ENCODE measurements around the gene GADD45A. TPM values are rescaled to one million over a fixed set of nuclear protein-coding genes. Genes with fewer than 3 reads are reported as not detected.
A peak's percentile ranks its signal among the peaks of the same experiment; 100 is the strongest.
"Not testable (repeated sequence)": the region's sequence is repeated elsewhere in the genome, so short reads cannot be mapped to it uniquely, and the experiment has no call there.

Gene GADD45A
- total and polyA plus RNA-seq, 7 experiments from 2014 or later = 7.0 to 70.4 (median 16.7) TPM

- DNase-seq; H3K4me1 Mint-ChIP-seq; H3K9me3 ChIP-seq (ENCODE audit: control insufficient read depth in 2 of 3, low read length in 3 of 3); H3K36me3 ChIP-seq (ENCODE audit: control insufficient read depth in 2 of 3, insufficient read depth in 3 of 3, low read length in 3 of 3); H3K27ac ChIP-seq (ENCODE audit: low read depth, low read length); H3K27ac Mint-ChIP-seq; CTCF ChIA-PET; ATAC-seq; H3K27me3 ChIP-seq (ENCODE audit: control insufficient read depth in 2 of 2, insufficient read depth in 2 of 2, low read length in 2 of 2); POLR2A ChIA-PET; H3K9me3 Mint-ChIP-seq; H3K4me3 Mint-ChIP-seq; H3K4me1 ChIP-seq (ENCODE audit: control insufficient read depth in 2 of 2, insufficient read depth in 2 of 2, low read length in 2 of 2); H3K4me3 ChIP-seq (ENCODE audit: low read length); intact Hi-C loops (cut with micrococcal nuclease); H3K36me3 Mint-ChIP-seq: not testable (repeated sequence)
- peaks cover 6 to 49% (median 25%) of the 10 kb centered on the region in 5 donors for H3K27me3 Mint-ChIP-seq
Measured at GRCh38 chr1:67665307-67665706, 19.7 kb upstream of the GADD45A start.

GRCh38 chr1:67666636-67667035 is 18.4 kb upstream of the GADD45A start:
- POLR2A ChIA-PET = no interaction called here

GRCh38 chr1:67668660-67669059 is 16.3 kb upstream of the GADD45A start:
- H3K4me1 Mint-ChIP-seq = peaks cover 0 to 6% (median 3%) of the 10 kb centered on the region in 7 donors
- ATAC-seq (no peak), DNase-seq (no peak)
- POLR2A ChIA-PET = interaction anchor here (2.0 kb wide), 1 partner anchor 16 kb away, joined by 6 read pairs; the partner anchor contains the start of gene GADD45A
- CTCF ChIA-PET = no interaction called here
- Histone ChIP-seq H3K4me3 (ENCODE audit: low read length) (no peak overlapping the region), H3K4me1 (ENCODE audit: control insufficient read depth in 2 of 2, insufficient read depth in 2 of 2, low read length in 2 of 2) (peaks cover 0 to under 1% of the 10 kb centered on the region in 2 donors), H3K27me3 (ENCODE audit: control insufficient read depth in 2 of 2, insufficient read depth in 2 of 2, low read length in 2 of 2) (no peaks in the 10 kb centered on the region), H3K27ac (ENCODE audit: low read depth, low read length) (no peak overlapping the region), H3K9me3 (ENCODE audit: control insufficient read depth in 2 of 3, low read length in 3 of 3) (no peaks in the 10 kb centered on the region), H3K36me3 (ENCODE audit: control insufficient read depth in 2 of 3, insufficient read depth in 3 of 3, low read length in 3 of 3) (no peaks in the 10 kb centered on the region)
- H3K27me3 Mint-ChIP-seq = peaks cover 0 to 58% (median 5%) of the 10 kb centered on the region in 5 donors
- peaks cover 0 to 1% (median 0%) of the 10 kb centered on the region in 5 donors for H3K36me3 Mint-ChIP-seq
- no peak overlapping the region for H3K4me3 Mint-ChIP-seq
- intact Hi-C loops (cut with micrococcal nuclease) = no loop called here
- peak overlapping the region in 1 of 9 donors; percentile 18 for H3K27ac Mint-ChIP-seq
- peaks cover 0 to 2% (median 0%) of the 10 kb centered on the region in 11 donors for H3K9me3 Mint-ChIP-seq

More at GRCh38 chr1:67666636-67667035, 18.4 kb upstream of the GADD45A start:
- intact Hi-C loops (cut with micrococcal nuclease) = no loop called here
- no peaks in the 10 kb centered on the region for H3K4me1 Mint-ChIP-seq
- Histone ChIP-seq H3K27ac (ENCODE audit: low read depth, low read length) (no peak overlapping the region), H3K4me1 (ENCODE audit: control insufficient read depth in 2 of 2, insufficient read depth in 2 of 2, low read length in 2 of 2) (no peaks in the 10 kb centered on the region), H3K27me3 (ENCODE audit: control insufficient read depth in 2 of 2, insufficient read depth in 2 of 2, low read length in 2 of 2) (no peaks in the 10 kb centered on the region), H3K36me3 (ENCODE audit: control insufficient read depth in 2 of 3, insufficient read depth in 3 of 3, low read length in 3 of 3) (no peaks in the 10 kb centered on the region), H3K4me3 (ENCODE audit: low read length) (no peak overlapping the region), H3K9me3 (ENCODE audit: control insufficient read depth in 2 of 3, low read length in 3 of 3) (no peaks in the 10 kb centered on the region)
- CTCF ChIA-PET = no interaction called here
- peaks cover 0 to 2% (median 0%) of the 10 kb centered on the region in 11 donors for H3K9me3 Mint-ChIP-seq
- H3K27me3 Mint-ChIP-seq = peaks cover 0 to 54% (median 13%) of the 10 kb centered on the region in 5 donors
- no peak for DNase-seq
- ATAC-seq = no peak
- H3K4me3 Mint-ChIP-seq = no peak overlapping the region
- H3K27ac Mint-ChIP-seq = no peak overlapping the region
- H3K36me3 Mint-ChIP-seq = peaks cover 0 to 1% (median 0%) of the 10 kb centered on the region in 5 donors

GRCh38 chr1:67672260-67672803 is 12.7 kb upstream of the GADD45A start:
- Mint-ChIP-seq H3K9me3 (no peaks in the 10 kb centered on the region), H3K27ac (no peak overlapping the region), H3K4me1 (peaks cover 8 to 26% (median 24%) of the 10 kb centered on the region in 7 donors), H3K4me3 (no peak overlapping the region), H3K36me3 (no peaks in the 10 kb centered on the region), H3K27me3 (peaks cover 0 to 46% (median 3%) of the 10 kb centered on the region in 5 donors)
- Histone ChIP-seq H3K27me3 (ENCODE audit: control insufficient read depth in 2 of 2, insufficient read depth in 2 of 2, low read length in 2 of 2) (no peaks in the 10 kb centered on the region), H3K9me3 (ENCODE audit: control insufficient read depth in 2 of 3, low read length in 3 of 3) (no peaks in the 10 kb centered on the region), H3K27ac (ENCODE audit: low read depth, low read length) (no peak overlapping the region), H3K4me3 (ENCODE audit: low read length) (no peak overlapping the region), H3K4me1 (ENCODE audit: control insufficient read depth in 2 of 2, insufficient read depth in 2 of 2, low read length in 2 of 2) (peaks cover 13 to 22% of the 10 kb centered on the region in 2 donors), H3K36me3 (ENCODE audit: control insufficient read depth in 2 of 3, insufficient read depth in 3 of 3, low read length in 3 of 3) (no peaks in the 10 kb centered on the region)
- ATAC-seq = no peak
- ChIA-PET CTCF (no interaction called here), POLR2A (no interaction called here)
- DNase-seq = no peak
- intact Hi-C loops (cut with micrococcal nuclease) = no loop called here

- Histone ChIP-seq H3K27me3 (ENCODE audit: control insufficient read depth in 2 of 2, insufficient read depth in 2 of 2, low read length in 2 of 2) (no peaks in the 10 kb centered on the region), H3K36me3 (ENCODE audit: control insufficient read depth in 2 of 3, insufficient read depth in 3 of 3, low read length in 3 of 3) (no peaks in the 10 kb centered on the region), H3K4me3 (ENCODE audit: low read length) (no peak overlapping the region), H3K9me3 (ENCODE audit: control insufficient read depth in 2 of 3, low read length in 3 of 3) (no peaks in the 10 kb centered on the region), H3K4me1 (ENCODE audit: control insufficient read depth in 2 of 2, insufficient read depth in 2 of 2, low read length in 2 of 2) (peaks cover 13 to 22% of the 10 kb centered on the region in 2 donors), H3K27ac (ENCODE audit: low read depth, low read length) (no peak overlapping the region)
- intact Hi-C loops (cut with micrococcal nuclease) = loop anchor here (1.0 kb wide), 1 partner anchor 12 kb away; the partner anchor contains the start of gene GADD45A (in 2 of the 2)
- no peak for DNase-seq
- ChIA-PET CTCF (interaction anchor here (0.6 to 1.3 kb wide), 2 partner anchors 12 to 81 kb away, joined by 3 to 4 read pairs; partner anchors contain the start of gene GADD45A), POLR2A (interaction anchor here (0.7 to 4.5 kb wide), 2 partner anchors 12 to 1977 kb away, joined by 3 to 48 read pairs; partner anchors contain the start of gene GADD45A)
- Mint-ChIP-seq H3K27me3 (peaks cover 0 to 45% (median 0%) of the 10 kb centered on the region in 5 donors), H3K4me1 (peaks cover 8 to 26% (median 24%) of the 10 kb centered on the region in 7 donors), H3K4me3 (peak overlapping the region in 5 of 10 donors; percentile 39 to 81 (median 53)), H3K9me3 (no peaks in the 10 kb centered on the region), H3K27ac (peak overlapping the region in 8 of 9 donors; percentile 35 to 95 (median 83)), H3K36me3 (no peaks in the 10 kb centered on the region)
- no peak for ATAC-seq
Measured at GRCh38 chr1:67673468-67674201, 11.4 kb upstream of the GADD45A start.

- Histone ChIP-seq H3K27me3 (ENCODE audit: control insufficient read depth in 2 of 2, insufficient read depth in 2 of 2, low read length in 2 of 2) (no peaks in the 10 kb centered on the region), H3K36me3 (ENCODE audit: control insufficient read depth in 2 of 3, insufficient read depth in 3 of 3, low read length in 3 of 3) (no peaks in the 10 kb centered on the region), H3K4me3 (ENCODE audit: low read length) (no peak overlapping the region), H3K9me3 (ENCODE audit: control insufficient read depth in 2 of 3, low read length in 3 of 3) (no peaks in the 10 kb centered on the region), H3K27ac (ENCODE audit: low read depth, low read length) (no peak overlapping the region), H3K4me1 (ENCODE audit: control insufficient read depth in 2 of 2, insufficient read depth in 2 of 2, low read length in 2 of 2) (peaks cover 13 to 22% of the 10 kb centered on the region in 2 donors)
- peaks cover 0 to 40% (median 0%) of the 10 kb centered on the region in 5 donors for H3K27me3 Mint-ChIP-seq
- ChIA-PET POLR2A (interaction anchor here (0.7 to 4.5 kb wide), 4 partner anchors 11 to 1976 kb away, joined by 3 to 48 read pairs (median 3); partner anchors contain the start of gene GADD45A), CTCF (interaction anchor here (0.6 to 1.3 kb wide), 2 partner anchors 11 to 81 kb away, joined by 3 to 4 read pairs; partner anchors contain the start of gene GADD45A)
- H3K9me3 Mint-ChIP-seq = no peaks in the 10 kb centered on the region
- ATAC-seq (peak; percentile 87), DNase-seq (peak; percentile 8 to 84 (median 76))
- peak overlapping the region; percentile 35 to 95 (median 82) for H3K27ac Mint-ChIP-seq
- peaks cover 8 to 26% (median 24%) of the 10 kb centered on the region in 7 donors for H3K4me1 Mint-ChIP-seq
- H3K36me3 Mint-ChIP-seq = no peaks in the 10 kb centered on the region
- intact Hi-C loops (cut with micrococcal nuclease) = loop anchor here (1.0 kb wide), 1 partner anchor 11 kb away; the partner anchor contains the start of gene GADD45A (in 2 of the 2)
- peak overlapping the region; percentile 39 to 81 (median 58) for H3K4me3 Mint-ChIP-seq
Measured at GRCh38 chr1:67674260-67675011, 10.6 kb upstream of the GADD45A start.
